Activated CD4-positive, alpha-beta memory T cell treated with anti-CD3 and anti-CD28 coated beads, Interleukin-2, amount 10 ng/mL, durations not matched to agents 7 days and 5 days (primary cell): ENCODE measurements around the gene MARCHF10. TPM values are rescaled to one million over a fixed set of nuclear protein-coding genes. Genes with fewer than 3 reads are reported as not detected.

Experiments
- total RNA-seq, 2 experiments: library from RNA; stranded (reverse); gene quantifications; one replicate each; pipeline ENCODE4 v1.2.3, GENCODE V29; 2021

MARCHF10 gene
- total RNA-seq, 2 experiments from 2014 or later = not detected

Other genes starting within 250 kb of the MARCHF10 start
- gene MRC2, start 180.6 kb downstream of the MARCHF10 start, total RNA-seq = 1 to 10 TPM; 6.2 to 8.9 TPM
- gene TANC2, start 157.9 kb upstream of the MARCHF10 start, total RNA-seq = 10 to 100 TPM in 1 of 2 experiments, 1 to 10 TPM in 1; 9.0 to 10.6 TPM